Stimulated activated CD4-positive, alpha-beta T cell treated with anti-CD3 and anti-CD28 coated beads, Interleukin-4, amount 100 ng/mL, for 1 hour (primary cell): ENCODE measurements around the gene CYRIA.

ENCODE experiments used
- DNase-seq: peaks from one replicate; pipeline ENCODE4 v3.0.0-alpha.2; 2020

CYRIA gene

GRCh38 chr2:16649353-16650286, 16.0 kb downstream of the CYRIA start:
- no peak for DNase-seq

GRCh38 chr2:16647992-16648617, 17.5 kb downstream of the CYRIA start:
- no peak for DNase-seq

GRCh38 chr2:16645775-16646559, 19.7 kb downstream of the CYRIA start:
- DNase-seq, result no peak

- DNase-seq, result no peak
Observed at GRCh38 chr2:16645088-16645487, 20.5 kb downstream of the CYRIA start.

GRCh38 chr2:16644221-16644925, 21.3 kb downstream of the CYRIA start:
- no peak for DNase-seq

GRCh38 chr2:16643099-16643498, 22.5 kb downstream of the CYRIA start:
- DNase-seq, result no peak

- no peak for DNase-seq
Observed at GRCh38 chr2:16642088-16642487, 23.5 kb downstream of the CYRIA start.

- no peak for DNase-seq
Observed at GRCh38 chr2:16641509-16641908, 24.1 kb downstream of the CYRIA start.

- DNase-seq, result no peak
Observed at GRCh38 chr2:16640867-16641266, 24.8 kb downstream of the CYRIA start.

GRCh38 chr2:16640001-16640700, 25.5 kb downstream of the CYRIA start:
- DNase-seq, result no peak

- DNase-seq, result no peak
Observed at GRCh38 chr2:16639431-16639830, 26.2 kb downstream of the CYRIA start.

- no peak for DNase-seq
Observed at GRCh38 chr2:16638946-16639345, 26.7 kb downstream of the CYRIA start.

GRCh38 chr2:16637304-16637703, 28.3 kb downstream of the CYRIA start:
- DNase-seq, result no peak

- no peak for DNase-seq
Observed at GRCh38 chr2:16635791-16636699, 29.6 kb downstream of the CYRIA start.

GRCh38 chr2:16633621-16634430, 31.8 kb downstream of the CYRIA start:
- no peak for DNase-seq

GRCh38 chr2:16632598-16632997, 33.0 kb downstream of the CYRIA start:
- no peak for DNase-seq

- no peak for DNase-seq
Observed at GRCh38 chr2:16630463-16630862, 35.2 kb downstream of the CYRIA start.

- no peak for DNase-seq
Observed at GRCh38 chr2:16629770-16630169, 35.9 kb downstream of the CYRIA start.

GRCh38 chr2:16629044-16629443, 36.6 kb downstream of the CYRIA start:
- DNase-seq, result no peak

- DNase-seq, result no peak
Observed at GRCh38 chr2:16628314-16628713, 37.3 kb downstream of the CYRIA start.
